B cell (primary cell): ENCODE measurements around the gene FCRL3. TPM values are rescaled to one million over a fixed set of nuclear protein-coding genes. Genes with fewer than 3 reads are reported as not detected.

Experiments
- ATAC-seq: fragments of 200-7000 bp; cut with Tn5 transposase; one replicate; pipeline ENCODE4 v1.10.0; 2021; ENCODE audit warnings: low read depth, mild to moderate bottlenecking, moderate number of reproducible peaks, moderate library complexity
- CTCF ChIA-PET: fragments of 350-600 bp; sonication (Branson Sonifier 250); formaldehyde crosslinking; loops from one replicate; lab custom pipeline; 2021; ENCODE audit warnings: antibody characterized with exemption, inconsistent platforms; lab: Charles Lee
- POLR2A ChIA-PET: fragments of 350-600 bp; sonication (Branson Sonifier 250); formaldehyde crosslinking; loops from one replicate; lab custom pipeline; 2021; ENCODE audit warnings: antibody characterized with exemption; lab: Charles Lee
- DNase-seq: peaks from one replicate; pipeline ENCODE4 v3.0.0; 2013
- H2AFZ ChIP-seq: 2 replicates; pipeline ENCODE4 v1.6.1; 2012; ENCODE audit warnings: mild to moderate bottlenecking, low read depth, low read length; ENCODE audit not compliant: insufficient read depth, poor library complexity, severe bottlenecking
- H3K27ac ChIP-seq, 2 donors: 1 replicate in 1 of 2; 2 replicates in 1 of 2; pipeline ENCODE4 v1.5.1; 2012 to 2013; ENCODE audit warnings: low read length in 2 of 2, mild to moderate bottlenecking in 2 of 2, moderate library complexity in 1 of 2
- H3K27me3 ChIP-seq, 4 experiments: fragments of 200-600 bp in 1 of 4; sonication (generic) in 1 of 4; replicated peaks in 1 of 4; 1 replicate in 2 of 4; 2 replicates in 2 of 4; pipeline versions ENCODE4 v1.6.1 to v1.7.0; 2013 to 2016; ENCODE audit warnings: low read length in 3 of 4, mild to moderate bottlenecking in 2 of 4, mixed read lengths in 1 of 4, moderate library complexity in 1 of 4; ENCODE audit not compliant: insufficient read depth in 4 of 4, control insufficient read depth in 3 of 4; ENCODE audit errors: control extremely low read depth in 1 of 4
- H3K36me3 ChIP-seq, 2 experiments: replicated peaks in 1 of 2; 1 replicate in 1 of 2; 2 replicates in 1 of 2; pipeline versions ENCODE4 v1.6.1 to v1.7.1; 2013; ENCODE audit warnings: low read length in 1 of 2; ENCODE audit not compliant: insufficient read depth in 2 of 2, control insufficient read depth in 1 of 2; ENCODE audit errors: control extremely low read depth in 1 of 2, extremely low read depth in 1 of 2
- H3K4me1 ChIP-seq, 2 donors: fragments of 200-600 bp in 1 of 2; sonication (generic) in 1 of 2; 1 replicate in 1 of 2; 2 replicates in 1 of 2; pipeline versions ENCODE4 v1.5.1 to v1.6.1; 2013 to 2017; ENCODE audit warnings: low read length in 2 of 2; ENCODE audit not compliant: control insufficient read depth in 2 of 2, insufficient read depth in 2 of 2
- H3K4me2 ChIP-seq: replicated peaks from 2 replicates; pipeline ENCODE3; 2012; ENCODE audit warnings: mild to moderate bottlenecking, low read depth, low read length; ENCODE audit not compliant: poor library complexity, severe bottlenecking
- H3K4me3 ChIP-seq, 5 experiments: fragments of 200-600 bp in 1 of 5; sonication (generic) in 1 of 5; 1 replicate in 3 of 5; 2 replicates in 2 of 5; pipeline versions ENCODE4 v1.5.1 to v1.7.0; 2011 to 2016; ENCODE audit warnings: low read length in 4 of 5, mild to moderate bottlenecking in 4 of 5, low read depth in 2 of 5, control low read depth in 1 of 5, moderate library complexity in 1 of 5; ENCODE audit not compliant: insufficient read depth in 1 of 5; ENCODE audit errors: control extremely low read depth in 1 of 5, extremely low read depth in 1 of 5
- H3K79me2 ChIP-seq: fragments of 200-600 bp; sonication (generic); one replicate; pipeline ENCODE4 v1.6.0; 2016; ENCODE audit warnings: low read length; ENCODE audit not compliant: control insufficient read depth, insufficient read depth
- H3K9ac ChIP-seq: fragments of 200-600 bp; sonication (generic); 2 replicates; pipeline ENCODE4 v1.6.1; 2017; ENCODE audit warnings: mild to moderate bottlenecking, low read length, moderate library complexity
- H3K9me3 ChIP-seq, 3 donors: one replicate each; pipeline versions ENCODE4 v1.6.1 to v1.7.1; 2013; ENCODE audit warnings: low read length in 2 of 3; ENCODE audit not compliant: control insufficient read depth in 2 of 3, insufficient read depth in 1 of 3; ENCODE audit errors: control extremely low read depth in 1 of 3
- H4K20me1 ChIP-seq: 2 replicates; pipeline ENCODE4 v1.6.0; 2012; ENCODE audit warnings: mild to moderate bottlenecking, low read length; ENCODE audit not compliant: insufficient read depth, control insufficient read depth, poor library complexity, severe bottlenecking
- H3K27ac Mint-ChIP-seq: one replicate; pipeline ENCODE4 v1.8.0; 2021; ENCODE audit warnings: mixed read lengths
- H3K27me3 Mint-ChIP-seq: one replicate; pipeline ENCODE4 v1.8.0; 2021; ENCODE audit warnings: mixed read lengths
- H3K4me1 Mint-ChIP-seq: one replicate; pipeline ENCODE4 v1.8.0; 2021; ENCODE audit warnings: mixed read lengths
- H3K4me3 Mint-ChIP-seq: one replicate; pipeline ENCODE4 v1.8.0; 2021; ENCODE audit warnings: mixed read lengths
- H3K9me3 Mint-ChIP-seq: one replicate; pipeline ENCODE4 v1.8.0; 2022; ENCODE audit warnings: mixed read lengths; ENCODE audit not compliant: insufficient read depth
- CTCF ChIP-seq: fragments of 200-600 bp; IDR thresholded peaks from one replicate; pipeline ENCODE4 v1.8.0; 2022; ENCODE audit warnings: antibody characterized with exemption, mild to moderate bottlenecking
- EZH2 ChIP-seq: IDR thresholded peaks from 2 replicates; pipeline ENCODE4 v1.6.1; 2012; ENCODE audit warnings: borderline replicate concordance, low read depth, mild to moderate bottlenecking, moderate library complexity, low read length; ENCODE audit not compliant: insufficient read depth, poor library complexity, severe bottlenecking
- WGBS: methylation state at CpG from one replicate; pipeline ENCODE4 v1.1.5; 2013; ENCODE audit warnings: missing lambda C conversion rate; ENCODE audit not compliant: insufficient coverage; 5-methylcytosine and 5-hydroxymethylcytosine counted together
- intact Hi-C: fragments of 100-400 bp; cut with micrococcal nuclease; formaldehyde crosslinking; loops from one replicate; pipeline ENCODE4 v1.10.0; 2022
- polyA plus RNA-seq: library from polyadenylated mRNA; depleted of rRNA; stranded (reverse); fragments of >200 nt; gene quantifications from 2 replicates; pipeline ENCODE4 v1.2.3, GENCODE V29; 2012
- total RNA-seq, 2 donors: library from RNA; stranded (reverse); fragments of 120-200 nt in 1 of 2; gene quantifications; 1 replicate in 1 of 2; 2 replicates in 1 of 2; pipeline versions ENCODE4 v1.2.3 to v1.2.4, GENCODE V29; 2013 to 2022

The FCRL3 gene
- total and polyA plus RNA-seq, 2 donors (not counting 1 experiment from before 2014, with no cell fraction given) = 115 to 220 TPM

- Histone ChIP-seq H3K4me2 (peak overlapping the region; percentile 69), H4K20me1 (no peaks in the 10 kb centered on the region), H3K27me3 (no peaks in the 10 kb centered on the region), H3K27ac (peak overlapping the region; percentile 80 to 94), H3K4me1 (peaks cover 65 to 74% of the 10 kb centered on the region in 2 donors), H3K9me3 (peaks cover 2 to 21% (median 10%) of the 10 kb centered on the region in 3 donors), H3K9ac (peak overlapping the region; percentile 29), H3K79me2 (peaks cover 4% of the 10 kb centered on the region), H2AFZ (no peak overlapping the region), H3K36me3 (no peaks in the 10 kb centered on the region), H3K4me3 (peak overlapping the region in 1 of 5 experiments; percentile 43)
- ChIA-PET CTCF (interaction anchor here (0.8 to 2.6 kb wide), 12 partner anchors 8 to 144 kb away, joined by 3 to 13 read pairs (median 4); partner anchors contain the start of gene FCRL2), POLR2A (interaction anchor here (0.9 kb wide), 3 partner anchors 25 to 47 kb away, joined by 3 to 6 read pairs (median 3); no protein-coding TSS in a partner anchor)
- intact Hi-C loops = loop anchor here (1.0 to 5.0 kb wide), 3 partner anchors 10 to 72 kb away; no protein-coding TSS in a partner anchor
- ATAC-seq (peak; percentile 52), DNase-seq (peak; percentile 36)
- H3K4me3 Mint-ChIP-seq = peak overlapping the region; percentile 74
- peaks cover 74% of the 10 kb centered on the region for H3K4me1 Mint-ChIP-seq
- peaks cover 13% of the 10 kb centered on the region for H3K9me3 Mint-ChIP-seq
- H3K27ac Mint-ChIP-seq = peak overlapping the region; percentile 98
- TF ChIP-seq EZH2 (no peak), CTCF (no peak)
- WGBS = 75% methylated on average over 1 of the region's 2 CpGs
- no peaks in the 10 kb centered on the region for H3K27me3 Mint-ChIP-seq
Measured at GRCh38 chr1:157724537-157725220, 24.1 kb upstream of the FCRL3 start.

- peak overlapping the region in 2 of 5 experiments; percentile 10 to 40 for H3K4me3 ChIP-seq
- POLR2A ChIA-PET = interaction anchor here (0.7 to 1.4 kb wide), 2 partner anchors 18 to 62 kb away, joined by 3 to 4 read pairs; no protein-coding TSS in a partner anchor
- peaks cover 2 to 21% (median 10%) of the 10 kb centered on the region in 3 donors for H3K9me3 ChIP-seq
- TF ChIP-seq CTCF (no peak), EZH2 (no peak)
- peak overlapping the region; percentile 40 for H3K4me3 Mint-ChIP-seq
- no peaks in the 10 kb centered on the region for H3K27me3 ChIP-seq
- H3K9me3 Mint-ChIP-seq = peaks cover 10% of the 10 kb centered on the region
- H3K27ac Mint-ChIP-seq = peak overlapping the region; percentile 83
- CTCF ChIA-PET = interaction anchor here (0.7 to 2.6 kb wide), 8 partner anchors 8 to 143 kb away, joined by 3 to 13 read pairs (median 6); partner anchors contain the start of gene FCRL3
- H3K27me3 Mint-ChIP-seq = no peaks in the 10 kb centered on the region
- DNase-seq = no peak
- H3K4me1 Mint-ChIP-seq = peaks cover 65% of the 10 kb centered on the region
- H3K79me2 ChIP-seq = peaks cover 4% of the 10 kb centered on the region
- no peak for ATAC-seq
- intact Hi-C loops = no loop called here
- H4K20me1 ChIP-seq = no peaks in the 10 kb centered on the region
- peak overlapping the region; percentile 80 to 94 for H3K27ac ChIP-seq
- peak overlapping the region; percentile 64 for H3K4me2 ChIP-seq
- WGBS = 100% methylated on average over 1 of the region's 2 CpGs
- H3K36me3 ChIP-seq = no peaks in the 10 kb centered on the region
- peaks cover 63 to 72% of the 10 kb centered on the region in 2 donors for H3K4me1 ChIP-seq
- peak overlapping the region; percentile 35 for H2AFZ ChIP-seq
- H3K9ac ChIP-seq = peak overlapping the region; percentile 24
Measured at GRCh38 chr1:157723157-157723556, 22.6 kb upstream of the FCRL3 start.
